CD4-positive, alpha-beta T cell treated with Interleukin-6 for 4 hours (primary cell): ENCODE data around the gene DKK1.
"Not testable (repeated sequence)": the region's sequence is repeated elsewhere in the genome, so short reads cannot be mapped to it uniquely, and the experiment has no call there.

Experiments
- DNase-seq: peaks from one replicate; pipeline ENCODE4 v3.0.0-alpha.2; 2020; ENCODE audit warnings: mixed read lengths

The DKK1 gene

DNA sequence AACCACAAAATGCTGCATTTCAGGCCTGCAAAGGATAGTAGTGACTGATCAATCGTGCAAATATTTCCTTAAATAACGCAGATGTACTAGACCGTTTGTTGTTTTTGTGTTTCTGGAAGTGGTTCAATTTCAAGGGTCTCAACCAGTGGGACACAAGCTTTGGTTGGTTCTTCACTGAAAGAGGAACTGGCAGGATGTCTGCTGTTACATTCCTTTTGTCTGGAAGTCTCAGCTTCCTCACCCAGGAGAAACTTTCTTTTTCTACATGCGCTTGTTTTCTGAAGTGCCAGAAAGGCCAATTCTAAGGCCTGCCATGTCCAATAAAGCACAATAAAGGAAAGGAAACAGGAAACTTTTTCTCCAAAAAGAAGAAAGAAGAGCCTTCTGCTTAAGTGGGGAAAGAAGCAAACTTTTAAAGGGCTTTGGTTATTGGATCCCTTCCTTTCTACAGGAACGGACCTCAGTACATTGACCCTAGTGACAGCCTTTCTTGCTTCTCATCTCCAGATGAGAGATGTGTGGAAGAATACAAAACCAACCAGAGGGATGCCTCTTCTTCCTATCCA lies 4.1 kb downstream of the DKK1 start:
- DNase-seq, result no peak

- DNase-seq, result no peak
These were observed 4.9 kb downstream of the DKK1 start for GRCh38 chr10:52318822-52319464.

DNA sequence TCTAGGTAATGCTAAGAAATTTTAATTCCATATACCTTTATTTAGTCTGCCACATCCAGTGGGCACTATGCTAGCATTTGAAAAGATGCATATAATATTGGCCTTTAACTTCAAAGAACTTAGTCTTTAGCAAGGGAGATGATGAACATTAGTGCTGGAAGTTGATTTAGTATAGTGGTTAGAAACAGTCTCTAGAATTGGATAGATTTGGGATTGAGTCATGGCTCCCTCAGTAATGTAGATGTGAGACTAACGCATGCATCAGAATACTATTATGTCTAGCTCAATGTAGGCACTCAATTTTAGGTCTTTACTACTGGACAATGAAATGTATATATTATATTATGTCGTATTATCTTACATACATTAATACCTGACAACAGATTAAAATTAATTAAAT lies 5.8 kb downstream of the DKK1 start:
- DNase-seq, result no peak

- no peak for DNase-seq
These were observed 8.2 kb downstream of the DKK1 start for GRCh38 chr10:52322323-52322722.

- DNase-seq, result no peak
These were observed 8.9 kb downstream of the DKK1 start for GRCh38 chr10:52322936-52323335.

- DNase-seq, result no peak
These were observed 12.3 kb downstream of the DKK1 start for GRCh38 chr10:52326382-52326781.

DNA sequence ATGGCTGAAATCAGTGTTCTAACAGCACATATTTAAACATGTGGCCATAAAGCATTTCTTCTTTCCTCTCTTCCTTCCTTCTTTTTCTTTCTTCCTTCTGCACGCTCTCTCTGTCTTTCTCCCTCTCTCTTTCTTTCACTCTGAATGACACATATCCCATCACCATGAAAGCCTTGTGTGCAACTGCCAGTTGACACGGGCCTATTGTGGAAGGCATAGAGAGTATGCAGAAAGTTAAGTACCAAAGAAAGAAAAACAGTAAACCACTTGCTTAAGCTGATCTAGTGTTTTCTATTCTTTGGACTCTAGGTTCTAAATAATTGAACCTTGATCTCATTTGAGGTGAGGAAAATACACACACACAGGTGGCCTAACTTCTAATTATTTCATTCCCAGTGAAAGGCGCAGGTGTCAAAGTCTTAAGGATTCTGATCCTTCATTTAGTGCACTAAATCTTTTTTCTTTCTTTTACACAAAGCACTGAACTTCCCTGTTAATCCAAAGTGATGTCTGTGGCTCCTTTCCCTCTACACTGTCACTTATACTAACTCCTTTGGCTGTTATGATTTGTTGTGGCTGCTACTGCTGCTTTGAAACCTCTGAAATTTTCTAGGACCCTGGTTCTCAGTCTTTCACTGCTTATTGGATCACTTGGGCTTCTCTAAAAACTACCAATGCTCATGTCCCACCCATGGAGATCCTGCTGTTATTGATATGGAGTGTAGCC lies 17.7 kb downstream of the DKK1 start:
- DNase-seq, result no peak

- no peak for DNase-seq
These were observed 18.7 kb downstream of the DKK1 start for GRCh38 chr10:52332815-52333214.

GRCh38 chr10:52334595-52334994 lies 20.5 kb downstream of the DKK1 start:
- DNase-seq, result no peak

DNA sequence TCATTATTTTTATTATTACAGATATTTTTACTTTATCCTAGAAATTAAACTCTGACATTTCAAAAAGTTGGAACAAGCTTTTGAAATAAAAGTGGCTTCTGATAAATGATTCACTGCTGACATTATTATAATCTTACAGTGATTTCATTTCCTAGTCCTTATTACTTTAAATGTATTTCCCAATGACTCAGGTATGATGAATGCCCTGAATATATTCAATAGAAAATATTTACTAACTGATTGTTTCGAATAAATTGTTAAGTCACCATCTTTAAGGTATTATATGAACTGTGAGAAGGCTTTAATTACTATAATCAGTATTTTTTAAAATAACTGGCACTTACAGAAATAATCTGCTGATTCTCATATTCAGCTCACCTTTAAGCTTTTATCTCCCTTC lies 21.6 kb downstream of the DKK1 start:
- DNase-seq, result no peak

DNA sequence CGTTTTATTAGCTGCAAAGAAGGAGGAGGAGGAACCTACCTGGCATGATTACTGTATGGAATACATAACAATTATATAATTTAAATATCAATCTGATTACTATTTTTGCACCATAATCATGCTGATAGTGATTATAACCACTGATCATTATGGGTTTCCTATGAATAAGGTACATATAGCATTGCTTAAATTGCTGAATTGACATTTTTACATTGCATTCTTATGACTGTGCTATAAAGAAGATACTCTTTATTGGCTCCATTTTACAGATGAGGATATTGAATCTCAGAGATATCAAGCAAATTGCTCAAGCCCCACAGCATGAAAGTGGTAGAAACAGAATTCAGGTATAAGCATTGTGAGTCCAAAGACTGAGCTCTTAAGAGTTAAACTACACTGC lies 23.1 kb downstream of the DKK1 start:
- no peak for DNase-seq

DNA sequence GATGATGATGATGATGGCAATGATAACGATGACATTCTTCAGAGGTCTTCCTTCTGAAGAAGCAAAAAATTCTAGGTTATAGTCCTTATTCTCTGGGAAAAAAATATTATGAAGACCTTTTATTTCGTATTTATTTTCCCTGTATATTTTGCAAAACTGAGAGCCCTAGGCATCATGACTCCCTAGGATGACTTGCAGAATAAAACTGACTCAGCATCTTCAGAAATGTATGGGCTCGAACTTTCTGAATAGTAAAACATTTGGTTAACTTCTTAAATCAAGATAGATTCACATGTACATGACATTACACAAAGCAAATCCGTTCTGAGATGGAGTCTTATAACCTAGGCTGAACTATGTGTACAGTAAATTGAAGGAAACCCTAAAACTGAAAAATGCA lies 29.4 kb downstream of the DKK1 start:
- DNase-seq, result no peak

DNA sequence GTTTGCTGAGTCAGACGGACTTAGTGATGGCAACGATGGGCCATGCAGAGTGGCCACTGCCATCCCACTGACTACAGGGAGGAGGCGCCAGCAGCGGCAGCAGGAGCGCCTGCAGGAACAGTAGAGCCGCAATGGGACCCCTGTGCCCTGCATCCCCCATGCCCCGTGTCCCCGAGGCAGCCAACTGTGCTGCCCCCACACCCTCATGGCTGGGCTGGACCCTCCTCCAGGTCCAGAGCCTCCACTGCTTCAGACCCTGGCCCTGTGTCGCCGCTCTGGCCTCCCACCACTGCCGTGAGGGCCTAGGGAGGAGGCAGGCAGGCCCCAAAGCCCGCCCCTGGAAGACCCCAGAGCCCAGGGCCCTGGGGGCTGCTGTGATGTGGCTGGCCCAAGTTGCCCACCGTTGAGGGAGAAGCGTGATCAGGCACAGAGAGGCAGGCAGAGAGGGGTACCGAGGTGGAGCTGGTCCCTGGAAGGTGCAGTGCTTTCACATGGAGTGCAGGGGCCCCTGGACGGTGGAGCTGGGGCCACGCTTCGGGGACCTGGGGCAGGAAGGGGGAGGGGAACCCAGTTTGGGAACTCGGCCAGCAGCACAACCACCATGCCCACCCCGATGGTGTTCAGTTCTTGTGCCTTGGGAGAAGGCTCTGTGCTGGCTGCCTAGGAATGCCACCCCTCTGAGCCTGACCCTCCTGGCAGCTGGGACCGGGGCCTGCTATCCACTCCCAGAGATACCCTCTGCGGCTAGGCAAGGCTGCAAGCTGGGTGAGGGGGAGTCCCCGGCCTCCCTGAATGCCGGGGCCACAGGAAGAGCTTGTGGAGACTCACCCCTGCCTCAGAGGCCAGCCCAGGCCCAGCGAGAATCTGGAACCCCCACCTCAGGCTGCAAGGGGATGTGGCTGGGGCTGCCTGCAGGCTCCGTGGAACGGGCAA lies 32.6 kb downstream of the DKK1 start:
- DNase-seq, result no peak

GRCh38 chr10:52347327-52347667 lies 33.2 kb downstream of the DKK1 start:
- no peak for DNase-seq

DNA sequence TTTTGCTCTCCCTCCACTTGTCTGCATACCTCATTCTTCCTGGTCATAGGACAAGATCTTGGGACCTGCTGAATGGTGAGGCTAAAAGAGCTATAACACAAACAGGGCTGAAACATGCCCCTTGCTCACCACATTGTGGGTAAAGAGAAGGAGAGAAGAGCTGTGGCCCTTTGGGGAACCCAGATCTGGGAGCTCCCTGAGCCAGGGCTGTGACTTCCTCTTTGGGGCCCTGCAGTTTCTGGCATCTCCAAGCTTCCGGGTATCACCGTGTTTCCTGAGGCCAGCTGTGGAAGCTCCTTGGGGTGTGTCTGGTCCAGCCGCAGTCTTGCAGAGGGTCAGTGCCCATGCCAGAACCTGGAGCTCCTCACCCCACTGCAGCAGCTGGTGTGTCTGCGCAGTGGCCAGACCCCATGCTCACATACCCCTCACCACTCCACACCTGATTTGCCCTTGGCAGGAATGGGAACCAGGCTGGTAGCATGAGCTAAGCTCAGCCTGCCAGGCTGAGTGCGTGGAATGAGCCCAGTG lies 34.0 kb downstream of the DKK1 start:
- DNase-seq, result no peak

- DNase-seq, result no peak
These were observed 37.8 kb downstream of the DKK1 start for GRCh38 chr10:52351914-52352330.

GRCh38 chr10:52353205-52353604 lies 39.1 kb downstream of the DKK1 start:
- no peak for DNase-seq

DNA sequence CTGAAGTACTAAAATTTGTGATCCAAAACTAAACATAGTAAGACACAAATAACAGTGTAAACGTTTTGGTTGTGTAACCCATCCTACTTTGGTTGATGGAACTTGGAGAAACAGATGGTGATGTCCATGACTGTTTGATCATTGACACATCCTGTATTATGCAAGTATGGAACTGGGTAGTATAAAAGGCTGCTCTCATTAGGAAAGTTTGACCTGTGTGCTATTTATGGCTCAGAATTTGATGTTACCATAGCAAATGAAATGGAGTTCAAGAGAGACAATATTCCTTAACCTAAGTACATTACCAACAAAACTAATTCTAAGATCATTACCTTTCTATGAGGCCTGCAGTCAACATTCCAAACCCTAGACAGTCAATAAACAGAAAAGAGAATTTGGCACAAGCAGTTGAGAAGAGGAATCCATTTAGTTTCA lies 39.9 kb downstream of the DKK1 start:
- no peak for DNase-seq

- DNase-seq, result no peak
These were observed 43.9 kb downstream of the DKK1 start for GRCh38 chr10:52357971-52358370.

DNA sequence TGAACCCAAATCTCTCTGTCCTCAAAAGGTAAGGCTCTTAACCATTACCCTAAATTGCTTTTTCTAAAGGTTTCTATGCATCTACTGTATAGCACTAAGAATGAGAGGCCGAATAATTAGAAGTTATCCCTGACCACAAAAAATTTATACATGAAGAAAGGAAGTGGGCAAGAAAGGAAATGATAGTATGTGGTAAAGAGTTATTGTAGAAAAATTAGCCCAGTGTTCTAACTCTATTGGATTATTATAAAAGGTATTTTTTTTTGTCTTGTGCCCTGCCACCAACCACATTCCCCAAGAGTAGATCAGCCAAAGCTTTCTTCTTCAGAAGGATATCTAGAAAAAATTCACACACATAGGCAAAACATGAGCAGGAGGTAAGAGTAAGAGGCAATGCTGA lies 45.4 kb downstream of the DKK1 start:
- no peak for DNase-seq

DNA sequence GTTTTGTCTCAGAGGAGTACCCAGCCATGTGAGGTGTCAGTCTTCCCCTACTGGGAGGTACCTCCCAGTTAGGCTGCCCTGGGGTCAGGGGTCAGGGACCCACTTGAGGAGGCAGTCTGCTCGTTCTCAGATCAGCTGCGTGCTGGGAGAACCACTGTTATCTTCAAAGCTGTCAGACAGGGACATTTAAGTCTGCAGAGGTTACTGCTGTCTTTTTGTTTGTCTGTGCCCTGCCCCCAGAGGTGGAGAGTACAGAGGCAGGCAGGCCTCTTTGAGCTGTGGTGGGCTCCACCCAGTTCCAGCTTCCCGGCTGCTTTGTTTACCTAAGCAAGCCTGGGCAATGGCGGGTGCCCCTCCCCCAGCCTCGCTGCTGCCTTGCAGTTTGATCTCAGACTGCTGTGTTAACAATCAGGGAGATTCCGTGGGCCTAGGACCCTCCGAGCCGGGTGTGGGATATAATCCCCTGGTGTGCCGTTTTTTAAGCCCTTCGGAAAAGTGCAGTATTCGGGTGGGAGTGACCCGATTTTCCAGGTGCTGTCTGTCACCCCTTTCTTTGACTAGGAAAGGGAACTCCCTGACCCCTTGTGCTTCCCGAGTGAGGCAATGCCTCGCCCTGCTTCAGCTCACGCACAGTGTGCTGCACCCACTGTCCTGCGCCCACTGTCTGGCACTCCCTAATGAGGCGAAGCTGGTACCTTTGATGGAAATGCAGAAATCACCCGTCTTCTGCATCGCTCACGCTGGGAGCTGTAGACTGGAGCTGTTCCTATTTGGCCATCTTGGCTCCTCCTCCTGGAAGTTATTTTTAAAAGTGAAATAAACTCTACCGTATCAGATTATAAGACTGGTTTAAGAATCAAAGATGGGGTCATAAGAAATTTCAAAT lies 51.7 kb downstream of the DKK1 start:
- DNase-seq, result not testable (repeated sequence)
